A549 (cell line): ENCODE measurements around the gene NUP210. TPM values are rescaled to one million over a fixed set of nuclear protein-coding genes. Genes with fewer than 3 reads are reported as not detected.

Source experiments
- ATAC-seq, 2 experiments: fragments of 200-7000 bp in 1 of 2; fragments of >200 bp in 1 of 2; cut with Nextera tagmentation in 1 of 2; cut with Tn5 transposase in 1 of 2; 3 replicates each; pipeline versions ENCODE4 v1.8.0 to v1.9.1; 2018 to 2020; ENCODE audit warnings: mild to moderate bottlenecking in 1 of 2, moderate library complexity in 1 of 2
- CTCF ChIA-PET: fragments of 300-600 bp; sonication (Branson Sonifier 250); formaldehyde crosslinking; extraction: SDS; loops from one replicate; lab custom pipeline; 2021; ENCODE audit warnings: antibody characterized with exemption, inconsistent platforms; lab: Yijun Ruan, JAX
- POLR2A ChIA-PET: fragments of 350-600 bp; formaldehyde crosslinking; extraction: SDS; loops from one replicate; lab custom pipeline; 2021; ENCODE audit warnings: antibody characterized with exemption, inconsistent platforms; lab: Yijun Ruan, JAX
- DNase-seq, 2 experiments: peaks; one replicate each; pipeline versions ENCODE4 v3.0.0 to v3.0.0-alpha.2; 2011 to 2016; ENCODE audit warnings: low read depth in 1 of 2, low spot score in 1 of 2
- FAIRE-seq: peaks from 2 replicates; lab custom pipeline; 2011; peaks lifted over from hg19 to GRCh38; lab: Jason Lieb, UNC
- H3K27ac ChIP-seq, 2 experiments: fragments of >200 bp; sonication (Bioruptor Twin); formaldehyde crosslinking; 3 replicates each; pipeline ENCODE4 v1.5.1; 2016 to 2017
- H3K4me1 ChIP-seq: fragments of >200 bp; sonication (Bioruptor Twin); formaldehyde crosslinking; 3 replicates; pipeline ENCODE4 v1.6.1; 2016
- H3K4me2 ChIP-seq: fragments of >200 bp; sonication (Bioruptor Twin); formaldehyde crosslinking; 3 replicates; pipeline ENCODE4 v1.6.1; 2016
- H3K4me3 ChIP-seq: fragments of >200 bp; sonication (Bioruptor Twin); formaldehyde crosslinking; 3 replicates; pipeline ENCODE4 v1.5.1; 2016
- H3K9me3 ChIP-seq: fragments of >200 bp; sonication (Bioruptor Twin); formaldehyde crosslinking; 3 replicates; pipeline ENCODE4 v1.6.1; 2016
- BCL3 ChIP-seq: fragments of >200 bp; sonication (Bioruptor Twin); formaldehyde crosslinking; IDR thresholded peaks from 3 replicates; pipeline ENCODE4 v1.6.1; 2016
- CBX2 ChIP-seq: fragments of 200-600 bp; sonication (generic); IDR thresholded peaks from 2 replicates; pipeline ENCODE4 v1.6.1; 2016; ENCODE audit warnings: low read depth, mild to moderate bottlenecking, borderline replicate concordance
- EHMT2 ChIP-seq: fragments of 200-600 bp; sonication (generic); IDR thresholded peaks from 2 replicates; pipeline ENCODE4 v1.6.1; 2016; ENCODE audit warnings: antibody characterized with exemption, low read depth, mild to moderate bottlenecking, moderate library complexity
- FOSL2 ChIP-seq, 2 experiments: fragments of 450-650 bp in 1 of 2; fragments of >200 bp in 1 of 2; sonication (Bioruptor Twin) in 1 of 2; formaldehyde crosslinking; IDR thresholded peaks; 2 replicates each; pipeline versions ENCODE4 v1.5.0 to v1.6.1; 2016 to 2020; ENCODE audit warnings: mild to moderate bottlenecking in 1 of 2, moderate library complexity in 1 of 2
- HES2 ChIP-seq: fragments of >200 bp; sonication (Bioruptor Twin); formaldehyde crosslinking; IDR thresholded peaks from 2 replicates; pipeline ENCODE4 v1.6.1; 2016
- HEYL ChIP-seq: fragments of 250-450 bp; sonication (Bioruptor Pico); IDR thresholded peaks from 2 replicates; pipeline ENCODE4 v1.8.0; 2021; ENCODE audit warnings: mild to moderate bottlenecking, moderate library complexity
- HMGXB4 ChIP-seq: fragments of 250-450 bp; sonication (Bioruptor Pico); IDR thresholded peaks from 2 replicates; pipeline ENCODE4 v1.5.0; 2021; ENCODE audit warnings: mild to moderate bottlenecking, moderate library complexity, borderline replicate concordance
- HOXA7 ChIP-seq: fragments of 250-450 bp; sonication (Bioruptor Pico); IDR thresholded peaks from 2 replicates; pipeline ENCODE4 v1.5.0; 2020; ENCODE audit warnings: mild to moderate bottlenecking, moderate library complexity
- JUNB ChIP-seq: fragments of >200 bp; sonication (Bioruptor Twin); formaldehyde crosslinking; IDR thresholded peaks from 2 replicates; pipeline ENCODE4 v1.6.1; 2016
- KDM1A ChIP-seq: fragments of 200-600 bp; sonication (generic); IDR thresholded peaks from 2 replicates; pipeline ENCODE4 v1.6.1; 2016; ENCODE audit warnings: low read depth, mild to moderate bottlenecking
- KDM5A ChIP-seq: fragments of 200-600 bp; sonication (generic); IDR thresholded peaks from 2 replicates; pipeline ENCODE4 v1.6.1; 2016; ENCODE audit warnings: antibody characterized with exemption, mild to moderate bottlenecking
- MAX ChIP-seq: IDR thresholded peaks from 2 replicates; pipeline ENCODE4 v1.6.1; 2012
- NFE2L2 ChIP-seq: fragments of 150-350 bp; conservative IDR thresholded peaks from 2 replicates; pipeline ENCODE4 v1.6.1; 2014; ENCODE audit warnings: low read length
- NPAS2 ChIP-seq: fragments of 250-450 bp; sonication (Bioruptor Pico); IDR thresholded peaks from 2 replicates; pipeline ENCODE4 v1.8.0; 2022; ENCODE audit warnings: mild to moderate bottlenecking, moderate library complexity, borderline replicate concordance
- RAD21 ChIP-seq, 2 experiments: fragments of >200 bp in 1 of 2; sonication (Bioruptor Twin) in 1 of 2; formaldehyde crosslinking in 1 of 2; IDR thresholded peaks in 1 of 2; conservative IDR thresholded peaks in 1 of 2; 2 replicates in 1 of 2; 3 replicates in 1 of 2; pipeline ENCODE4 v1.6.1; 2012 to 2018; ENCODE audit warnings: inconsistent platforms in 1 of 2
- RARB ChIP-seq: fragments of 250-450 bp; sonication (Bioruptor Pico); IDR thresholded peaks from 2 replicates; pipeline ENCODE4 v1.8.0; 2021; ENCODE audit warnings: mild to moderate bottlenecking, moderate library complexity
- SREBF2 ChIP-seq: fragments of 450-650 bp; IDR thresholded peaks from 2 replicates; pipeline ENCODE4 v1.6.1; 2014; ENCODE audit warnings: mild to moderate bottlenecking, moderate library complexity
- TFCP2L1 ChIP-seq: fragments of 250-450 bp; sonication (Bioruptor Pico); IDR thresholded peaks from 2 replicates; pipeline ENCODE4 v1.5.0; 2021; ENCODE audit warnings: mild to moderate bottlenecking
- ZC3H11A ChIP-seq: fragments of 450-650 bp; IDR thresholded peaks from 2 replicates; pipeline ENCODE4 v1.6.1; 2014; ENCODE audit warnings: antibody characterized with exemption, mild to moderate bottlenecking
- WGBS: methylation state at CpG from one replicate; pipeline ENCODE4 v1.1.6; 2017; ENCODE audit errors: missing lambda C conversion rate; 5-methylcytosine and 5-hydroxymethylcytosine counted together
- polyA plus RNA-seq, 4 experiments: library from polyadenylated mRNA; depleted of rRNA in 3 of 4; stranded (reverse); fragments of >200 nt; fragmentation: RNase III in 1 of 4; extraction: RNeasy Plus Mini Kit Qiagen cat#74134 plus additional on column Dnase treatment in 1 of 4; gene quantifications; 2 replicates in 3 of 4; 3 replicates in 1 of 4; pipeline ENCODE4 v1.2.3, GENCODE V29; 2011 to 2017
- TF ChIP-seq, protein P1 (sequence below): fragments of 250-450 bp; sonication (Bioruptor Pico); IDR thresholded peaks from 2 replicates; pipeline ENCODE4 v1.5.0; 2020; ENCODE audit warnings: low read depth, mild to moderate bottlenecking, moderate library complexity

Gene NUP210
- polyA plus RNA-seq, 2 of the 4 experiments (the other 2 are of a cell fraction) = 25.7 to 28.1 TPM

GRCh38 chr3:13329746-13330145, 90.4 kb downstream of the NUP210 start (continued):
- TF ChIP-seq MAX (no peak), EHMT2 (no peak), HMGXB4 (CRISPR knock-in tag) (no peak), HEYL (CRISPR knock-in tag) (no peak)

- 94% methylated on average over 7 of the region's 7 CpGs for WGBS
- Histone ChIP-seq H3K27ac (no peak overlapping the region), H3K4me2 (no peak overlapping the region), H3K4me3 (no peak overlapping the region), H3K4me1 (no peaks in the 10 kb centered on the region), H3K9me3 (no peaks in the 10 kb centered on the region)
- no peak for DNase-seq
- no peak for FAIRE-seq
- ChIA-PET CTCF (interaction anchor here (0.9 to 2.4 kb wide), 3 partner anchors 15 to 234 kb away, joined by 3 to 9 read pairs (median 4); no protein-coding TSS in a partner anchor), POLR2A (no interaction called here)
- TF ChIP-seq RARB (CRISPR knock-in tag) (no peak), JUNB (no peak), FOSL2 (IDR thresholded peaks at IDR 0.05) (no peak), FOSL2 (CRISPR knock-in tag; IDR thresholded peaks at IDR 0.05) (no peak), BCL3 (no peak)
- TF ChIP-seq, protein P1, sequence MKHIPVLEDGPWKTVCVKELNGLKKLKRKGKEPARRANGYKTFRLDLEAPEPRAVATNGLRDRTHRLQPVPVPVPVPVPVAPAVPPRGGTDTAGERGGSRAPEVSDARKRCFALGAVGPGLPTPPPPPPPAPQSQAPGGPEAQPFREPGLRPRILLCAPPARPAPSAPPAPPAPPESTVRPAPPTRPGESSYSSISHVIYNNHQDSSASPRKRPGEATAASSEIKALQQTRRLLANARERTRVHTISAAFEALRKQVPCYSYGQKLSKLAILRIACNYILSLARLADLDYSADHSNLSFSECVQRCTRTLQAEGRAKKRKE (CRISPR knock-in tag) = no peak
- ATAC-seq = no peak
Measured at GRCh38 chr3:13325892-13326443, 94.2 kb downstream of the NUP210 start.

- H3K4me1 ChIP-seq = no peaks in the 10 kb centered on the region
- no peak overlapping the region for H3K4me3 ChIP-seq
- no peak overlapping the region for H3K4me2 ChIP-seq
- no peak overlapping the region for H3K27ac ChIP-seq
- POLR2A ChIA-PET = no interaction called here
- WGBS = 83% methylated on average over 11 of the region's 11 CpGs
- ATAC-seq (no peak), FAIRE-seq (no peak)
- CTCF ChIA-PET = interaction anchor here (0.8 to 2.9 kb wide), 7 partner anchors 9 to 233 kb away, joined by 3 to 13 read pairs (median 3); no protein-coding TSS in a partner anchor
- H3K9me3 ChIP-seq = no peaks in the 10 kb centered on the region
- TF ChIP-seq NFE2L2 = no peak
- TF ChIP-seq SREBF2 = no peak
- no peak for TF ChIP-seq ZC3H11A
- no peak for TF ChIP-seq RAD21 (conservative IDR thresholded peaks at IDR 0.05 in 1 of 2, IDR thresholded peaks at IDR 0.05 in 1 of 2)
- TF ChIP-seq HES2 = no peak
- no peak for TF ChIP-seq CBX2
- TF ChIP-seq HOXA7 (CRISPR knock-in tag) = no peak
- TF ChIP-seq TFCP2L1 (CRISPR knock-in tag) = no peak
- no peak for TF ChIP-seq NPAS2 (CRISPR knock-in tag)
- TF ChIP-seq KDM1A = no peak
- no peak for TF ChIP-seq KDM5A
- TF ChIP-seq, all 56 proteins: peak for 0
- no peak for DNase-seq
Measured at GRCh38 chr3:13324835-13325501, 95.2 kb downstream of the NUP210 start.
